Caki2 (cell line): ENCODE data around the gene PIK3AP1. TPM values are rescaled to one million over a fixed set of nuclear protein-coding genes. Genes with fewer than 3 reads are reported as not detected.
A peak's percentile ranks its signal among the peaks of the same experiment; 100 is the strongest.
"Not testable (repeated sequence)": the region's sequence is repeated elsewhere in the genome, so short reads cannot be mapped to it uniquely, and the experiment has no call there.

ENCODE experiments used
- DNase-seq: peaks from one replicate; pipeline ENCODE4 v3.0.0-alpha.2; 2015; ENCODE audit warnings: low read depth
- in situ Hi-C: cut with HindIII; loops from 2 replicates; pipeline ENCODE4 v1.10.0; 2016; ENCODE audit warnings: low sequenced_read_pairs, low pct_unique_long_range_greater_than_20kb, mixed read lengths
- total RNA-seq: library from RNA; depleted of rRNA; stranded (reverse); fragments of >200 nt; shearing (Covaris generic); gene quantifications from 2 replicates; pipeline ENCODE4 v1.2.3, GENCODE V29; 2014; ENCODE audit warnings: low replicate concordance

Gene PIK3AP1
- total RNA-seq, 1 experiment from 2014 or later, result 2.7 TPM

- in situ Hi-C loops, result no loop called here
- no peak for DNase-seq
Measured at GRCh38 chr10:96578022-96578421, 142.3 kb downstream of the PIK3AP1 start.

GRCh38 chr10:96577069-96577468 is 143.2 kb downstream of the PIK3AP1 start:
- in situ Hi-C loops, result no loop called here
- no peak for DNase-seq

- DNase-seq, result no peak
Measured at GRCh38 chr10:96576277-96576980, 143.9 kb downstream of the PIK3AP1 start.

GRCh38 chr10:96574564-96574963 is 145.8 kb downstream of the PIK3AP1 start:
- DNase-seq, in situ Hi-C loops: not testable (repeated sequence)

More at GRCh38 chr10:96576277-96576980, 143.9 kb downstream of the PIK3AP1 start:
- in situ Hi-C loops, result no loop called here

GRCh38 chr10:96573036-96573435 is 147.3 kb downstream of the PIK3AP1 start:
- no peak for DNase-seq
- in situ Hi-C loops, result no loop called here

GRCh38 chr10:96570983-96571964 is 149.0 kb downstream of the PIK3AP1 start:
- DNase-seq, result no peak
- in situ Hi-C loops, result no loop called here

- DNase-seq, result no peak
- in situ Hi-C loops, result no loop called here
Measured at GRCh38 chr10:96570511-96570910, 149.8 kb downstream of the PIK3AP1 start.

GRCh38 chr10:96568402-96568801 is 151.9 kb downstream of the PIK3AP1 start:
- DNase-seq, result no peak
- in situ Hi-C loops, result no loop called here

- DNase-seq, result no peak
- in situ Hi-C loops, result no loop called here
Measured at GRCh38 chr10:96565774-96566173, 154.5 kb downstream of the PIK3AP1 start.

- in situ Hi-C loops, result no loop called here
- DNase-seq, result no peak
Measured at GRCh38 chr10:96560966-96561887, 159.1 kb downstream of the PIK3AP1 start.

- in situ Hi-C loops, result no loop called here
- DNase-seq, result no peak
Measured at GRCh38 chr10:96560489-96560888, 159.8 kb downstream of the PIK3AP1 start.

- in situ Hi-C loops, result no loop called here
- peak; percentile 3 for DNase-seq
Measured at GRCh38 chr10:96556003-96556402, 164.3 kb downstream of the PIK3AP1 start.

- no peak for DNase-seq
- in situ Hi-C loops, result no loop called here
Measured at GRCh38 chr10:96555330-96555729, 165.0 kb downstream of the PIK3AP1 start.

GRCh38 chr10:96548589-96548988 is 171.7 kb downstream of the PIK3AP1 start:
- in situ Hi-C loops, result no loop called here
- DNase-seq, result no peak

GRCh38 chr10:96545558-96545957 is 174.8 kb downstream of the PIK3AP1 start:
- DNase-seq, in situ Hi-C loops: not testable (repeated sequence)
